Skeletal muscle tissue (tissue), 4 donors: ENCODE measurements around the gene SLC26A2. TPM values are rescaled to one million over a fixed set of nuclear protein-coding genes. Genes with fewer than 3 reads are reported as not detected.
A peak's percentile ranks its signal among the peaks of the same experiment; 100 is the strongest.

Experiments
- H3K27ac ChIP-seq: one replicate; pipeline ENCODE4 v1.7.0; 2013; ENCODE audit warnings: mild to moderate bottlenecking, low read depth, low read length, inconsistent platforms
- H3K27me3 ChIP-seq, 3 donors: one replicate each; pipeline ENCODE4 v1.7.0; 2013; ENCODE audit warnings: low read length in 3 of 3; ENCODE audit not compliant: control insufficient read depth in 3 of 3, insufficient read depth in 3 of 3
- H3K36me3 ChIP-seq, 3 donors: one replicate each; pipeline ENCODE4 v1.7.0; 2013; ENCODE audit warnings: low read length in 3 of 3; ENCODE audit not compliant: control insufficient read depth in 3 of 3, insufficient read depth in 3 of 3
- H3K4me1 ChIP-seq, 3 donors: one replicate each; pipeline ENCODE4 v1.7.0; 2013; ENCODE audit warnings: low read length in 3 of 3, mild to moderate bottlenecking in 3 of 3; ENCODE audit not compliant: control insufficient read depth in 3 of 3, insufficient read depth in 3 of 3
- H3K4me3 ChIP-seq, 3 donors: one replicate each; pipeline ENCODE4 v1.7.0; 2013; ENCODE audit warnings: low read length in 3 of 3
- H3K9ac ChIP-seq, 3 donors: one replicate each; pipeline ENCODE4 v1.7.0; 2013; ENCODE audit warnings: low read length in 3 of 3, mild to moderate bottlenecking in 3 of 3, moderate library complexity in 2 of 3, low read depth in 1 of 3
- H3K9me3 ChIP-seq, 3 donors: one replicate each; pipeline ENCODE4 v1.7.0; 2013; ENCODE audit warnings: low read length in 3 of 3; ENCODE audit not compliant: control insufficient read depth in 3 of 3
- total RNA-seq: library from RNA; depleted of rRNA; stranded (reverse); fragments of >200 nt; gene quantifications from one replicate; pipeline ENCODE4 v1.2.3, GENCODE V29; 2014
- donor health status: Osteomylitis.

SLC26A2 gene
- total RNA-seq, 1 donor from 2014 or later, result 14.6 TPM

DNA sequence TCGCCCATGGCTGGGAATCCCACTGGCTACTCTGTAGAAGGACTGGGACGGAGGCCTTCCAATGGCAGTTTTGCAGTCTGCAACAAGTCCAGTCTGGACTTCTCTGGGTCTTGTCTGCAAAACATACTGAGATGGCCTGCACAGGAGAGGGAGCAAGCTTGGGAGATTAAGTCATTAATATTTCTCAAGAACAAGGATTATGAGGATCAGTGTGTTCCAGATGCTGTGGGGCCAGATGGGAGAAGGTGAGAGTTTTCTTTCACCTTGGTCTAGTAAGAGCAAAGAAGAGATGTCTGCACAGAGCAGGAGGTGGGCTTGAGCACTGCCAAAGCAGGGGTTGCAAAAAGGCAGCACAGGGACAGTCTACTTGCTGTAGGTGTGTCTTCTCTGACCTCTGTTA, 15.9 kb upstream of the SLC26A2 start, which contains the start of gene PDE6A:
Gene PDE6A (minus strand): TSS at position 128 of the 400 bp plus-strand sequence. CDS start 120 bp downstream, at position 8.
- Histone ChIP-seq H3K9me3 (no peaks in the 10 kb centered on the region), H3K4me3 (no peak within 1 kb of the TSS), H3K27ac (no peak within 1 kb of the TSS), H3K36me3 (no peaks in the 10 kb centered on the region), H3K27me3 (no peaks in the 10 kb centered on the region), H3K4me1 (no peaks in the 10 kb centered on the region), H3K9ac (no peak within 1 kb of the TSS)

- no peaks in the 10 kb centered on the region for H3K27me3 ChIP-seq
- no peak overlapping the region for H3K27ac ChIP-seq
- H3K9me3 ChIP-seq, result no peaks in the 10 kb centered on the region
- no peaks in the 10 kb centered on the region for H3K4me1 ChIP-seq
- no peaks in the 10 kb centered on the region for H3K36me3 ChIP-seq
- H3K9ac ChIP-seq, result no peak overlapping the region
- no peak overlapping the region for H3K4me3 ChIP-seq
These were observed 14.4 kb upstream of the SLC26A2 start for GRCh38 chr5:149946118-149946517.

DNA sequence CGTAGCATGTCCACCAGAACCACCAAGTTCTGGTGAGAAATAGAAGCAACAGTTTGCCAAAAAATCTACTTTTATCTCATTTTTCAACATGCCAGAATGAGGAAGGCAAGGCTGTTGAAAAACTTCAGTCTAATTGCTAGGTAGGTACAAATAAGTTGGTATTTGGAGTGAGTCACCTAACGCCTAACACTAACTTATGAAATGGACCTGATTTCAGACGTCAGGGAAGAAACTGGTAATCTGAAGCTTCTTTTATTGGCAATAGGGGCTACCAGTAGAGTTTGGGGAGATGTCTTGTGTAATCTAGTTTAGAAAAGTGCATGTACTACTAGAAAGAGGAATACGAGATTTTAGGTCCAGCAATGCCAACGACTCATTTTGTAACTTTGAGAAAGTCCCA, 11.6 kb upstream of the SLC26A2 start:
- no peak overlapping the region for H3K27ac ChIP-seq
- no peaks in the 10 kb centered on the region for H3K4me1 ChIP-seq
- H3K4me3 ChIP-seq, result no peak overlapping the region
- no peaks in the 10 kb centered on the region for H3K36me3 ChIP-seq
- no peaks in the 10 kb centered on the region for H3K27me3 ChIP-seq
- H3K9ac ChIP-seq, result no peak overlapping the region
- H3K9me3 ChIP-seq, result no peaks in the 10 kb centered on the region

DNA sequence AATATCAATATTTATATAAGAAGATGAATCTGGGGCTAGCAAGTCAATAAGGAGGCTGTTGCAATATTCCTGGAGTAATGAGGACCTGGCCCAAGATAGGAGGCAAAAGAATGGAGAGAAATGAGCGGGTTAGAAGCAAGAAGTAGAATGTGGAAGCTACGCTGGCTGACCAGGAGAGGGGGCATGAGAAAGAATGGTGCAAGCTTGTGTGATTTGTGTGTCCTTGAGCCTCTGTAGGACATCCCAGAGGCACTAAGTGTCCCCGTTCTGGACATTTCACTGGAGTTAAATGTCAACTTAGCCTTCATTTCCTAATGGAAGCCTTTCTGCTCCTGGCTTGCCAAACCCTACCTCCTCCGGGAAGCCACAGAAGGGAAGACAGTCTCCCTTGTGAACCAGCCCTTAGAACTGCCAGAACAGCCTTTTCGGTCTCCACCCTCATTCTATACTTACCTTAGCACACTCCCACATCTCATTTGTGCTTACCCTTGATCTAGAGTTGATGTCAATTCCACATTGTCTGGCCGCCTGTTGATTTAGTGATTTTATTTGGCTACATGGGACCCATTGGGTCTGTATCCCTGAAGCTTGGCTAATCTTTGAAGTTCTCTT, 9.3 kb upstream of the SLC26A2 start:
- H3K36me3 ChIP-seq, result no peaks in the 10 kb centered on the region
- H3K27ac ChIP-seq, result no peak overlapping the region
- no peaks in the 10 kb centered on the region for H3K4me1 ChIP-seq
- H3K27me3 ChIP-seq, result no peaks in the 10 kb centered on the region
- no peaks in the 10 kb centered on the region for H3K9me3 ChIP-seq
- no peak overlapping the region for H3K4me3 ChIP-seq
- no peak overlapping the region for H3K9ac ChIP-seq

DNA sequence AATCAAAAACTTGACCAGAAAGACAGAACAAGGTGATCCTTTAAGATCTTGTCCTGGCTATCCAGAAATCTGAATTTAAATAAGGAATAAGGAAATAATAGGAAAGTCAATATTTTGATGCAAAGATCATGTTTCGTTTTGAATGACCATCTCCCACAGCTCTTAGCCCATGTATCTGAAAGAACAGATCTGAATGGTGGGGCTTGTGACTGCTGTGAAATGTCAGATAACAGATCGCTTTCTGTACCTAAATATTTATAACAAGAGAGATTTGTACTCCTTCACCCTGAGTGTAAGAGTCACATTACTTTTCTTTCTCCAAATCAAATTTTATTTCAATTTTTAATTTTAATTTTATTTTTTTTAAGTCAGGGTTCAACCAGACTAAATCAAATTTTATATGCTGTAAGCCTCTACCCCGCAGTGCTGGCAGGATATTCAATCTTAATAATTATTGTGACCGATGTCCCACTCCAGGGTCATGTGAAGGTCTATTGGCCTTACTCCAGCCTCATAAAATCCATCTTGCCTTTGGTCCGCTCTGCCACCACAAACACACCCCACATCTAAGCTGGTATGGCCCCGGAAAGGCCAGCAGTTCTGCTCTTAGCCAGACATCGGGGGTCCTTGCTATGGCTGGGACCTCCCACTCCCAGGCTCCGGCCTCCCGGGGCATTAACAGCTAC, 7.0 kb upstream of the SLC26A2 start:
- Histone ChIP-seq H3K36me3 (no peaks in the 10 kb centered on the region), H3K4me3 (no peak overlapping the region), H3K9ac (no peak overlapping the region)

GRCh38 chr5:149954798-149955197, 5.8 kb upstream of the SLC26A2 start:
- H3K9me3 ChIP-seq, result no peaks in the 10 kb centered on the region

More for the DNA sequence above, 7.0 kb upstream of the SLC26A2 start:
- Histone ChIP-seq H3K27ac (no peak overlapping the region), H3K4me1 (no peaks in the 10 kb centered on the region), H3K27me3 (no peaks in the 10 kb centered on the region), H3K9me3 (no peaks in the 10 kb centered on the region)

DNA sequence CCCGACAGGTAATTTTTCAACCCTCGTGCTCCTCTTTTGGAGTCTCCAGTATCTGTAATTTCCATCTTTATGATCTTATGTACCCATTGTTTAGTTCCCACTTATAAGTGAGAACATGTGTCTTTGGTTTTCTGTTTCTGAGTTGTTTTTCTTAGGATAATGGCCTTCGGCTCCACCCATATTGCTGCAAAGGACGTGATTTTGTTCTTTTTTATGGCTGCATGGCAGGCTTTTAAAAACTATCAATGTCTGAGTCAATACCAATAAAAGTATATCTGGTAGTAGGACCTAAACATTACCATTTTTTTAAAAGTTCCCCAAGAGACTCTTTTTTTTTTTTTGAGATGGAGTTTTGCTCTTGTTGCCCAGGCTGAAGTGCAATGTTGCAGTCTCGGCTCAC, 3.9 kb upstream of the SLC26A2 start:
- Histone ChIP-seq H3K4me3 (no peak overlapping the region), H3K4me1 (peaks cover 12 to 13% (median 13%) of the 10 kb centered on the region in 3 donors), H3K9ac (no peak overlapping the region), H3K9me3 (no peaks in the 10 kb centered on the region), H3K36me3 (no peaks in the 10 kb centered on the region), H3K27me3 (no peaks in the 10 kb centered on the region), H3K27ac (no peak overlapping the region)

More at GRCh38 chr5:149954798-149955197, 5.8 kb upstream of the SLC26A2 start:
- H3K27me3 ChIP-seq, result no peaks in the 10 kb centered on the region
- H3K27ac ChIP-seq, result no peak overlapping the region
- H3K4me1 ChIP-seq, result peaks cover 2 to 4% (median 3%) of the 10 kb centered on the region in 3 donors
- no peak overlapping the region for H3K9ac ChIP-seq
- no peaks in the 10 kb centered on the region for H3K36me3 ChIP-seq
- no peak overlapping the region for H3K4me3 ChIP-seq

DNA sequence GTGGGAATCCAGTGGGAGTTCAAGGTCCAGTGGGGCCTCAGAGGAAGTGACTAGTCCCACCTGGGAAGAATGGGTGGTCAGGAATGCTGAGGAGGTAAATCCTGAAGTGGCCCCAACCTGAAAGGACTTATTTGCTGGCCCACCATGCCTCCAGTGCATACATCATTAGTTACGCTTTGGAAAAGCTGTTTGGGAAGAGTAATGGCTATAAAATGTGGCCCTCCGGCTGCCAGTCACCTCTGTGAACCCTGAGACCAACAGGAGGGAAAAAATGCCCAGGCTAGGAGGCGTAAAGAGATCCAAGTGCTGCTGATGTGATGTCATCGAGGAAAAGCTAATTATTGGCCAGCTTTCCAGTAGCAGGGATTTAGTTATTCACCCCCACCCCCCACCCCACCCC, 2.7 kb upstream of the SLC26A2 start:
- H3K4me3 ChIP-seq, result no peak overlapping the region
- no peaks in the 10 kb centered on the region for H3K9me3 ChIP-seq
- H3K27ac ChIP-seq, result no peak overlapping the region
- peaks cover 12 to 13% (median 13%) of the 10 kb centered on the region in 3 donors for H3K4me1 ChIP-seq
- no peaks in the 10 kb centered on the region for H3K27me3 ChIP-seq
- H3K9ac ChIP-seq, result no peak overlapping the region
- H3K36me3 ChIP-seq, result no peaks in the 10 kb centered on the region

- no peaks in the 10 kb centered on the region for H3K27me3 ChIP-seq
- peak overlapping the region; percentile 88 for H3K27ac ChIP-seq
- peak overlapping the region; percentile 75 to 83 (median 76) for H3K4me3 ChIP-seq
- no peaks in the 10 kb centered on the region for H3K36me3 ChIP-seq
- peak overlapping the region; percentile 69 to 92 (median 83) for H3K9ac ChIP-seq
- no peaks in the 10 kb centered on the region for H3K9me3 ChIP-seq
- H3K4me1 ChIP-seq, result peaks cover 12 to 13% (median 13%) of the 10 kb centered on the region in 3 donors
These were observed 937 bp upstream of the SLC26A2 start for GRCh38 chr5:149959406-149960236.
